Peyer's patch (tissue), 4 donors: ENCODE data around the gene IFT52. TPM values are rescaled to one million over a fixed set of nuclear protein-coding genes. Genes with fewer than 3 reads are reported as not detected.

Experiments
- DNase-seq, 3 donors: peaks; one replicate each; pipeline ENCODE4 v3.0.0-alpha.2; 2017 to 2019
- H3K27ac ChIP-seq, 4 donors: fragments of 200-600 bp; sonication (generic); one replicate each; pipeline ENCODE4 v1.5.1; 2016 to 2019
- H3K27me3 ChIP-seq, 2 donors: fragments of 200-600 bp; sonication (generic); one replicate each; pipeline ENCODE4 v1.5.1; 2019
- H3K36me3 ChIP-seq, 3 donors: fragments of 200-600 bp; sonication (generic); one replicate each; pipeline ENCODE4 v1.5.1; 2016 to 2019
- H3K4me1 ChIP-seq, 4 donors: fragments of 200-600 bp; sonication (generic); one replicate each; pipeline ENCODE4 v1.5.1; 2016 to 2019
- H3K4me3 ChIP-seq, 4 donors: fragments of 200-600 bp; sonication (generic); 1 replicate in 3 of 4; 2 replicates in 1 of 4; pipeline ENCODE4 v1.5.1; 2016 to 2019; ENCODE audit warnings: mild to moderate bottlenecking in 1 of 4
- H3K9me3 ChIP-seq, 4 donors: fragments of 200-600 bp; sonication (generic); one replicate each; pipeline ENCODE4 v1.5.1; 2016 to 2019; ENCODE audit warnings: mild to moderate bottlenecking in 1 of 4
- CTCF ChIP-seq, 6 experiments: fragments of 450-650 bp in 4 of 6; fragments of 200-600 bp in 2 of 6; sonication (generic) in 1 of 6; IDR thresholded peaks; one replicate each; pipeline ENCODE4 v1.5.1; 2017 to 2019; ENCODE audit warnings: antibody characterized with exemption in 6 of 6, mild to moderate bottlenecking in 3 of 6, moderate library complexity in 1 of 6
- POLR2A ChIP-seq, 2 donors: fragments of 450-650 bp; IDR thresholded peaks; one replicate each; pipeline ENCODE4 v1.5.1; 2017; ENCODE audit warnings: antibody characterized with exemption in 2 of 2, mild to moderate bottlenecking in 2 of 2, moderate library complexity in 2 of 2
- total RNA-seq, 4 donors: library from RNA; depleted of rRNA; stranded (reverse); fragments of >200 nt; gene quantifications; one replicate each; pipeline ENCODE4 v1.1.0, GENCODE V29; 2016

The IFT52 gene, protein sequence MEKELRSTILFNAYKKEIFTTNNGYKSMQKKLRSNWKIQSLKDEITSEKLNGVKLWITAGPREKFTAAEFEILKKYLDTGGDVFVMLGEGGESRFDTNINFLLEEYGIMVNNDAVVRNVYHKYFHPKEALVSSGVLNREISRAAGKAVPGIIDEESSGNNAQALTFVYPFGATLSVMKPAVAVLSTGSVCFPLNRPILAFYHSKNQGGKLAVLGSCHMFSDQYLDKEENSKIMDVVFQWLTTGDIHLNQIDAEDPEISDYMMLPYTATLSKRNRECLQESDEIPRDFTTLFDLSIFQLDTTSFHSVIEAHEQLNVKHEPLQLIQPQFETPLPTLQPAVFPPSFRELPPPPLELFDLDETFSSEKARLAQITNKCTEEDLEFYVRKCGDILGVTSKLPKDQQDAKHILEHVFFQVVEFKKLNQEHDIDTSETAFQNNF
- 10 to 100 TPM; 15.7 to 30.8 (median 17.0) TPM for total RNA-seq

DNA sequence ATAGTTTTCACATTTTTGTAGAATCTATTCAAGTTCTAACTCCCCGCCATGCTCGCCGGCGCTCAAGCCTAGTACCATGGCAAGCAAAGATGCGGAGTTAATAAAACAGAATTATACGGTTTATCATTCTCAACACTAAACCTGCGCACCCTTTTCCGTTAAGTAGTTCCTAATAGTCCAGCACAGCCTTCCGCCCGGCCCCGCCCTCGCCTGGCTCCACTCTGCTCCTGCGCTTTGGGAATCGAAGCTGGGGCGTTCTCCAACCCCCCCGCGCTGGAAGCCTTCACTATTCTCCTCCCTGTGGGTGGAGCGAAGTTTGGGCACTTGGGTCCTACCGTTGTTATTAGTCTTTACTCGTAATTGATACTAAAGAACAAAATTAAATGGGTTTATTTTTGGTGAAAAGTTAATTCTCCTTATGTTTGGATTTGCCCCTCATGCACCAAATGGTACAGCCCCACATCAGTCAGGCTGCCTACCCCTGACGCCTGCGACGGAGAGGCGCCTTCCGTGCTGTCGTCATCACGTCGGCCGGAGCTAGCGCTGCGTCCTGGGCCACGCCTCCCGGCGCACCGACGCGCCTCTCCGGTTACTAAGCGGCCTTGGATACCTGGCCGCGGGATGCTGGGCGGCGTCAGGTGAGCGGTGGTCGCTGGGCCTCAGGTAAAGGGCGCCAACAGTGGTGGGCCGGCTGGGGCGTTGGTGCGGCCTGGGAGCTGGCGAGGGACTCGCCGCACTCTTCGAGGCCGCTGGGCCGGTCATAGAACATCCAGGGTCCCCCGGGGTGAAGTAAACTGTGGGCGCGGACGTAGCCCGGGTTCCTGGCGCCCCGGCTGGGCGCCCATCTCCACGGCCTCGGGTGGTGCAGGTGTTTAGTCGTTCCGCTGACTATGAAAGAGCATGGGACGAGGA lies at the start of gene IFT52:
TSS of gene IFT52 (plus strand) at position 546 of the 912 bp plus-strand sequence. CDS start 3,762 bp downstream, outside the sequence.
- Histone ChIP-seq H3K9me3 (no peaks in the 10 kb centered on the region), H3K4me1 (peaks cover 0 to 13% (median 3%) of the 10 kb centered on the region in 4 donors), H3K27me3 (no peaks in the 10 kb centered on the region), H3K4me3 (peak within 1 kb of the TSS; percentile 54 to 90 (median 79)), H3K36me3 (peaks cover 0 to 12% (median 0%) of the 10 kb centered on the region in 3 donors), H3K27ac (peak within 1 kb of the TSS; percentile 72 to 82 (median 79))
- DNase-seq, result peak; percentile 87 to 96 (median 94)
- TF ChIP-seq CTCF (IDR thresholded peaks at IDR 0.05), result peak in 3 of 6 experiments; percentile 11 to 24 (median 14)
- peak; percentile 40 to 44 for TF ChIP-seq POLR2A (IDR thresholded peaks at IDR 0.05)

- H3K36me3 ChIP-seq, result peaks cover 0 to 12% (median 0%) of the 10 kb centered on the region in 3 donors
- no peak for DNase-seq
These were observed 49.5 kb upstream of the IFT52 start for GRCh38 chr20:43541214-43541613.

GRCh38 chr20:43542161-43542560 lies 48.6 kb upstream of the IFT52 start:
- DNase-seq, result peak in 1 of 3 donors; percentile 68
- TF ChIP-seq CTCF (IDR thresholded peaks at IDR 0.05), result no peak
- no peak for TF ChIP-seq POLR2A (IDR thresholded peaks at IDR 0.05)
- Histone ChIP-seq H3K27me3 (no peaks in the 10 kb centered on the region), H3K36me3 (peaks cover 0 to 6% (median 0%) of the 10 kb centered on the region in 3 donors), H3K4me3 (no peak overlapping the region), H3K4me1 (peaks cover 0 to 8% (median 0%) of the 10 kb centered on the region in 4 donors), H3K9me3 (no peaks in the 10 kb centered on the region), H3K27ac (peak overlapping the region in 2 of 4 donors; percentile 66 to 73)

More at GRCh38 chr20:43541214-43541613, 49.5 kb upstream of the IFT52 start:
- TF ChIP-seq CTCF (IDR thresholded peaks at IDR 0.05) (no peak), POLR2A (IDR thresholded peaks at IDR 0.05) (no peak)
- peaks cover 0 to 8% (median 0%) of the 10 kb centered on the region in 4 donors for H3K4me1 ChIP-seq
- no peak overlapping the region for H3K4me3 ChIP-seq
- H3K9me3 ChIP-seq, result no peaks in the 10 kb centered on the region
- H3K27ac ChIP-seq, result peak overlapping the region in 2 of 4 donors; percentile 66 to 73
- no peaks in the 10 kb centered on the region for H3K27me3 ChIP-seq

DNA sequence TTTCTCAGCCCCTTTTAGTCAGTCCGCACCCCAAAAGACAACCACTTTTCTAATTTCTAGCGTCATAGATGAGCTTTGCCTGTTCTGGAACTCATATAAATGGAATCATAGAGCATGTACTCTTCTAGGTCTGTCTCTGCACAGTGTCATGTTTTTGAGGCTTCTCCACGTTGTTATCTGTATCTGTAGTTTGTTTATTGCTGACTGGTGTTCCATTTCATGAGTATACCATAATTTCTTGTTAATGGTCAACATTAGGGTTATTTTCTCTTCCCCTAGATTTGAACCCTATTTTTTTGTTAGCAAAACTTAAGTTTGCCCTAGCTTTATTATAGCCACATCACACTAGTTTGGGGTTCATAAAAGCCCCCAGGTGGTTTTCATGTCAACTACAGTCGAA lies 48.1 kb upstream of the IFT52 start:
- no peaks in the 10 kb centered on the region for H3K27me3 ChIP-seq
- H3K27ac ChIP-seq, result no peak overlapping the region
- peaks cover 0 to 8% (median 0%) of the 10 kb centered on the region in 4 donors for H3K4me1 ChIP-seq
- TF ChIP-seq CTCF (IDR thresholded peaks at IDR 0.05), result no peak
- TF ChIP-seq POLR2A (IDR thresholded peaks at IDR 0.05), result no peak
- peaks cover 0 to 6% (median 0%) of the 10 kb centered on the region in 3 donors for H3K36me3 ChIP-seq
- no peak for DNase-seq
- H3K4me3 ChIP-seq, result no peak overlapping the region
- peaks cover 0 to 3% (median 0%) of the 10 kb centered on the region in 4 donors for H3K9me3 ChIP-seq

DNA sequence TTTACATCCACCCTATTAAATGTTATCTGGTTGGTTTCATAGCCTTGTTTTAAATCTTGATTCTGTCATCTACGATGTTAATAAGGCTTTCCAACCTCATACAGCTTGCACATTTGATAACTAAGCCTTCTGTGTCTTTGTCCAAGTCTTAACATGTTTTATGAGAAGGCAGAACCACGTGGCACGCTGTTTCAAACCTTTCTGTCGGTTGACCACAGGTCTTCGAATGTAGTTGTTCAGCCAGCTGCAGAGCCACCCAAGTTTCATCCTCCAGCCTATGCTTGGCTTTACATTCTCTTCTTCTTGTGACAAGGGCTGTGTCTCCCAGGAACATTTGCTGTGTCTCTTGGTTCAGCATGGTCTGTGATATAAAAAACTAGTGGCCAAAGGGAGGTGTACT lies 47.6 kb upstream of the IFT52 start:
- H3K9me3 ChIP-seq, result peaks cover 0 to 4% (median 0%) of the 10 kb centered on the region in 4 donors
- peaks cover 0 to 6% (median 0%) of the 10 kb centered on the region in 3 donors for H3K36me3 ChIP-seq
- peaks cover 0 to 8% (median 0%) of the 10 kb centered on the region in 4 donors for H3K4me1 ChIP-seq
- no peak for DNase-seq
- no peak for TF ChIP-seq POLR2A (IDR thresholded peaks at IDR 0.05)
- TF ChIP-seq CTCF (IDR thresholded peaks at IDR 0.05), result no peak
- H3K4me3 ChIP-seq, result no peak overlapping the region
- H3K27ac ChIP-seq, result no peak overlapping the region
- H3K27me3 ChIP-seq, result no peaks in the 10 kb centered on the region
